HCT116 (cell line): Measurements from ENCODE around the gene CFAP58. TPM values are rescaled to one million over a fixed set of nuclear protein-coding genes. Genes with fewer than 3 reads are reported as not detected.

ENCODE experiments used
- ATAC-seq: fragments of 200-7000 bp; cut with Tn5 transposase; 2 replicates; pipeline ENCODE4 v1.9.1; 2020; ENCODE audit warnings: mild to moderate bottlenecking, moderate library complexity
- BruUV-seq: library from RNA; stranded (reverse); fragments of 400-500 nt; replicated peaks from 2 replicates; lab custom pipeline; 2021; lab: Mats Ljungman, UMichigan
- CTCF ChIA-PET: fragments of 300-600 bp; sonication (Branson Sonifier 250); formaldehyde crosslinking; loops from one replicate; lab custom pipeline; 2021; ENCODE audit warnings: antibody characterized with exemption; lab: Charles Lee
- POLR2A ChIA-PET: fragments of 300-600, 350-600 bp; sonication (Branson Sonifier 250); formaldehyde crosslinking; loops from one replicate; lab custom pipeline; 2021; ENCODE audit warnings: antibody characterized with exemption; lab: Charles Lee
- RAD21 ChIA-PET, 2 experiments: fragments of 300-600 bp; sonication (Branson Sonifier 250); formaldehyde crosslinking; loops; one replicate each; lab custom pipeline; 2023; ENCODE audit warnings: low total read pairs in 2 of 2; ENCODE audit not compliant: uncharacterized antibody in 2 of 2, unreplicated experiment in 2 of 2, low non-redundant PET in 1 of 2; lab: Charles Lee
- DNase-seq: peaks from one replicate; pipeline ENCODE4 v3.0.0-alpha.2; 2010; ENCODE audit warnings: low read depth, low spot score
- H2AFZ ChIP-seq: fragments of 200-600 bp; shearing (Covaris generic), sonication (generic); 2 replicates; pipeline ENCODE4 v1.6.1; 2017; ENCODE audit warnings: low read depth, mixed run types, mixed read lengths, antibody characterized with exemption, low read length; ENCODE audit not compliant: poor library complexity, severe bottlenecking
- H3K27ac ChIP-seq: 2 replicates; pipeline ENCODE4 v1.5.1; 2012; ENCODE audit warnings: low read depth, low read length
- H3K27me3 ChIP-seq: fragments of 200-600 bp; sonication (generic); 2 replicates; pipeline ENCODE4 v1.6.1; 2016; ENCODE audit warnings: mixed run types, low read length, mixed read lengths; ENCODE audit not compliant: insufficient read depth
- H3K36me3 ChIP-seq, 2 experiments: fragments of 200-500 bp in 1 of 2; fragments of 200-600 bp in 1 of 2; sonication (Bioruptor generic) in 1 of 2; sonication (generic) in 1 of 2; 2 replicates each; pipeline versions ENCODE4 v1.5.1 to v1.6.1; 2014 to 2016; ENCODE audit warnings: low read length in 2 of 2, inconsistent platforms in 1 of 2, mixed read lengths in 1 of 2, mixed run types in 1 of 2; ENCODE audit not compliant: insufficient read depth in 2 of 2, control insufficient read depth in 1 of 2
- H3K4me1 ChIP-seq, 2 experiments: fragments of 200-600 bp in 1 of 2; sonication (generic) in 1 of 2; 2 replicates each; pipeline versions ENCODE4 v1.5.1 to v1.6.1; 2012 to 2017; ENCODE audit warnings: low read length in 2 of 2, inconsistent platforms in 1 of 2, mild to moderate bottlenecking in 1 of 2, mixed read lengths in 1 of 2, mixed run types in 1 of 2, moderate library complexity in 1 of 2; ENCODE audit not compliant: insufficient read depth in 2 of 2, control insufficient read depth in 1 of 2
- H3K4me2 ChIP-seq: fragments of 200-600 bp; sonication (generic); 2 replicates; pipeline ENCODE4 v1.6.1; 2017; ENCODE audit warnings: mixed run types, low read length, mixed read lengths
- H3K4me3 ChIP-seq, 2 experiments: fragments of 200-600 bp in 1 of 2; sonication (generic) in 1 of 2; replicated peaks in 1 of 2; 2 replicates each; pipeline ENCODE4 v1.5.1; 2011 to 2016; ENCODE audit warnings: low read length in 2 of 2, control low read depth in 1 of 2, low read depth in 1 of 2, mild to moderate bottlenecking in 1 of 2, mixed read lengths in 1 of 2, mixed run types in 1 of 2
- H3K79me2 ChIP-seq: fragments of 200-600 bp; sonication (generic); 2 replicates; pipeline ENCODE4 v1.6.1; 2017; ENCODE audit warnings: mild to moderate bottlenecking, mixed run types, low read length, moderate library complexity, mixed read lengths; ENCODE audit not compliant: insufficient read depth
- H3K9ac ChIP-seq: fragments of 200-600 bp; sonication (generic); 2 replicates; pipeline ENCODE4 v1.6.1; 2016; ENCODE audit warnings: low read length, mixed read lengths
- H3K9me2 ChIP-seq: fragments of 200-600 bp; sonication (generic), shearing (Covaris generic); 2 replicates; pipeline ENCODE4 v1.6.1; 2017; ENCODE audit warnings: mixed run types, mild to moderate bottlenecking, moderate library complexity; ENCODE audit not compliant: insufficient read depth
- H3K9me3 ChIP-seq, 2 experiments: fragments of 200-500 bp in 1 of 2; fragments of 200-600 bp in 1 of 2; sonication (Bioruptor generic) in 1 of 2; sonication (generic) in 1 of 2; 2 replicates each; pipeline ENCODE4 v1.6.1; 2014 to 2017; ENCODE audit warnings: low read length in 2 of 2, mixed read lengths in 2 of 2, inconsistent platforms in 1 of 2, low read depth in 1 of 2, mild to moderate bottlenecking in 1 of 2, mixed run types in 1 of 2, moderate library complexity in 1 of 2; ENCODE audit not compliant: control insufficient read depth in 1 of 2, insufficient read depth in 1 of 2
- H4K20me1 ChIP-seq: fragments of 200-600 bp; sonication (generic), shearing (Covaris generic); 2 replicates; pipeline ENCODE4 v1.6.1; 2017; ENCODE audit warnings: mixed run types, mild to moderate bottlenecking, moderate library complexity; ENCODE audit not compliant: insufficient read depth
- ATF3 ChIP-seq: IDR thresholded peaks from 2 replicates; pipeline ENCODE4 v1.6.1; 2012
- CBX3 ChIP-seq: IDR thresholded peaks from 2 replicates; pipeline ENCODE4 v1.6.1; 2012; ENCODE audit warnings: low read depth
- CEBPB ChIP-seq: IDR thresholded peaks from 2 replicates; pipeline ENCODE4 v1.6.1; 2012; ENCODE audit warnings: low read depth
- FOSL1 ChIP-seq: IDR thresholded peaks from 2 replicates; pipeline ENCODE4 v1.6.1; 2012; ENCODE audit warnings: low read depth
- JUND ChIP-seq: IDR thresholded peaks from 2 replicates; pipeline ENCODE4 v1.6.1; 2012
- MAX ChIP-seq: IDR thresholded peaks from 2 replicates; pipeline ENCODE4 v1.6.1; 2012
- POLR2AphosphoS5 ChIP-seq: IDR thresholded peaks from 2 replicates; pipeline ENCODE4 v1.6.1; 2011; ENCODE audit warnings: mild to moderate bottlenecking, low read depth, low read length, moderate library complexity
- RAD21 ChIP-seq: IDR thresholded peaks from 2 replicates; pipeline ENCODE4 v1.6.1; 2012; ENCODE audit warnings: low read depth, mild to moderate bottlenecking
- REST ChIP-seq: IDR thresholded peaks from 2 replicates; pipeline ENCODE4 v1.6.1; 2012; ENCODE audit warnings: low read depth
- SIN3A ChIP-seq: IDR thresholded peaks from 2 replicates; pipeline ENCODE4 v1.6.1; 2012; ENCODE audit warnings: low read depth
- ZBTB33 ChIP-seq: IDR thresholded peaks from 2 replicates; pipeline ENCODE4 v1.6.1; 2011; ENCODE audit warnings: mild to moderate bottlenecking, low read length, moderate library complexity; ENCODE audit not compliant: insufficient replicate concordance; ENCODE audit errors: extremely low read depth
- ZFX ChIP-seq: fragments of 450-650 bp; IDR thresholded peaks from 2 replicates; pipeline ENCODE4 v1.6.1; 2017
- intact Hi-C: fragments of 100-400 bp; cut with micrococcal nuclease; formaldehyde crosslinking; loops from 2 replicates; pipeline ENCODE4 v1.10.0; 2022
- total RNA-seq: library from RNA; stranded (reverse); gene quantifications from one replicate; pipeline ENCODE4 v1.2.1, GENCODE V29; 2021; ENCODE audit not compliant: unreplicated experiment

Gene CFAP58
- total RNA-seq, 1 experiment from 2014 or later: 0.91 TPM

- TF ChIP-seq REST (no peak), RAD21 (no peak), MAX (no peak)
These were observed 5.0 kb upstream of the CFAP58 start (continued) for GRCh38 chr10:104348601-104349000.

- H3K4me3 ChIP-seq: peak overlapping the region in 1 of 2 experiments; percentile 10; a peak in 1 of 4 replicates
- ChIA-PET RAD21 (no interaction called here), CTCF (interaction anchor here (0.7 to 6.5 kb wide), 6 partner anchors 20 to 75 kb away, joined by 3 to 106 read pairs (median 18); no protein-coding TSS in a partner anchor), POLR2A (interaction anchor here (1.3 to 1.9 kb wide), 3 partner anchors 11 to 75 kb away, joined by 3 to 5 read pairs (median 4); partner anchors contain the start of gene ITPRIP)
- no TSS peak for BruUV-seq
- H3K36me3 ChIP-seq: no peaks in the 10 kb centered on the region
- H3K27ac ChIP-seq: no peak overlapping the region
- H3K4me2 ChIP-seq: peak overlapping the region; percentile 56
- no peaks in the 10 kb centered on the region; the same call in 1 of the 2 replicates for H3K27me3 ChIP-seq
- DNase-seq (no peak), ATAC-seq (no peak)
- intact Hi-C loops: loop anchor here (1.0 to 5.0 kb wide), 6 partner anchors 44 to 462 kb away; partner anchors contain the start of gene SFR1
- H3K9me3 ChIP-seq: no peaks in the 10 kb centered on the region
- 0 out of 2 replicates have a peak overlapping the region, but pooled peaks have one; percentile 12 for H3K9ac ChIP-seq
- no peaks in the 10 kb centered on the region for H3K79me2 ChIP-seq
- H2AFZ ChIP-seq: peak overlapping the region; percentile 95
- TF ChIP-seq MAX (no peak), JUND (peak; percentile 51), ZFX (no peak), ZBTB33 (no peak), SIN3A (0 out of 2 replicates have a peak, but pooled peaks have one; percentile 28), CBX3 (0 out of 2 replicates have a peak, but pooled peaks have one; percentile 27), FOSL1 (peak; percentile 41; the same call in 1 of the 2 replicates), ATF3 (peak; percentile 88; the same call in 1 of the 2 replicates), POLR2AphosphoS5 (peak; percentile 30; the same call in 1 of the 2 replicates), RAD21 (0 out of 2 replicates have a peak, but pooled peaks have one; percentile 3), CEBPB (peak; percentile 96)
- H4K20me1 ChIP-seq: no peaks in the 10 kb centered on the region
- peaks cover 7 to 33% of the 10 kb centered on the region in 2 experiments; a peak in 3 of 4 replicates for H3K4me1 ChIP-seq
- H3K9me2 ChIP-seq: no peaks in the 10 kb centered on the region
These were observed 4.0 kb upstream of the CFAP58 start for GRCh38 chr10:104349623-104350126.
